LNCaP clone FGC (cell line): ENCODE results near the gene FN1.

Source experiments
- DNase-seq: peaks from one replicate; pipeline ENCODE4 v3.0.0-alpha.2; 2011; ENCODE audit warnings: low read depth
- H3K4me3 ChIP-seq: 2 replicates; pipeline ENCODE4 v1.5.1; 2011; ENCODE audit warnings: mild to moderate bottlenecking, low read depth, low read length, control low read depth
- CTCF ChIP-seq: IDR thresholded peaks from 2 replicates; pipeline ENCODE4 v1.5.1; 2012; ENCODE audit warnings: mild to moderate bottlenecking; ENCODE audit not compliant: control insufficient read depth, insufficient read depth; ENCODE audit errors: extremely low read depth

Gene FN1

DNA sequence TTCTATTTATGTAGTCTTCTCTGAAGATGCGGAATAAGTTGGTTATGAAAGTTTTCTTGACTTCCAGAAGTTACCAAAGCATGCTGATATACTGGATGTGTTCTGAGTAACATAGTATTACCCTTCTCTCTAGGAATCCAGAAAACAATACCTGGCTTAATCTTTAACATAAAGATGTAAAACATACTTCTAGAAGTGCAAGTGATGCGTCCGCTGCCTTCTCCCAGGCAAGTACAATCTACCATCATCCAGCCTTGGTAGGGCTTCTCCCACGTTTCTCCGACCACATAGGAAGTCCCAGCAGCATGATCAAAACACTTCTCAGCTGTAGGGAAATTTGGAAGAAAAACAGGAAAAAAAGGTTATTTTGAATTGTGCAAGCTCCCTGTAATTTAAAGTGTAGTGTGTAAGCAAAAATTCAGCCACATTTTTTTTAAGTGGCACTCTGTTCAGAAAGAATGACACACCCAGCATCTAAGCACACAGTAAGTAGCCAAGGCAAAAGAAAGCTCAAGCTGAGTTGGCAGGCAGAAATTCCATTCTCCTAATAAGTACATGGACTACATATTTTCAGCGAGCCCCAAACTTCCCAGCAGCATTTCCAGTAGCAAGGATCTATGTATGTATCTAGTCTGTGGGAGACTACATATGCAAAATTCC is 5.2 kb downstream of the FN1 start:
- DNase-seq, result no peak
- no peak overlapping the region for H3K4me3 ChIP-seq
- no peak for TF ChIP-seq CTCF

DNA sequence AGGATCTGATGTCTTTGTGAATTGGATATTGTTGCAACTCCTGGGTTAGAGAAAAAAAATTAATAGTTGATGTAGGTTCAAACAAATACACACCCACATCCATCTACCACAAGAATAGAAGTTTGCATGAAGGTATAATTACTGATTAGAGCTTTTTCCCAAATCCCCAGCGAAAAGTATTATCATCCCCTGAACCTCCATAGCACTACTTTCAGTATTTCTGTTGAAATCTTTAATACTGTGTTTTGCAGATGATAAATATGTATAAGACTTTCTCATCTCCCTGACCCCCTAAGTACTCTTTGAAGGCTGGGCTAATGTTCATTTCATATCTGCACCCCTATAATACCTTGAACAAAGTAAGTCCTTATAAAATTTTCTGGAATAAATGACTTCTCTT is 6.4 kb downstream of the FN1 start:
- no peak for DNase-seq
- no peak overlapping the region for H3K4me3 ChIP-seq
- TF ChIP-seq CTCF, result no peak

GRCh38 chr2:215428060-215428910 is 7.6 kb downstream of the FN1 start:
- no peak for TF ChIP-seq CTCF
- H3K4me3 ChIP-seq, result no peak overlapping the region
- no peak for DNase-seq

GRCh38 chr2:215427585-215427984 is 8.3 kb downstream of the FN1 start:
- no peak overlapping the region for H3K4me3 ChIP-seq
- no peak for TF ChIP-seq CTCF
- DNase-seq, result no peak

DNA sequence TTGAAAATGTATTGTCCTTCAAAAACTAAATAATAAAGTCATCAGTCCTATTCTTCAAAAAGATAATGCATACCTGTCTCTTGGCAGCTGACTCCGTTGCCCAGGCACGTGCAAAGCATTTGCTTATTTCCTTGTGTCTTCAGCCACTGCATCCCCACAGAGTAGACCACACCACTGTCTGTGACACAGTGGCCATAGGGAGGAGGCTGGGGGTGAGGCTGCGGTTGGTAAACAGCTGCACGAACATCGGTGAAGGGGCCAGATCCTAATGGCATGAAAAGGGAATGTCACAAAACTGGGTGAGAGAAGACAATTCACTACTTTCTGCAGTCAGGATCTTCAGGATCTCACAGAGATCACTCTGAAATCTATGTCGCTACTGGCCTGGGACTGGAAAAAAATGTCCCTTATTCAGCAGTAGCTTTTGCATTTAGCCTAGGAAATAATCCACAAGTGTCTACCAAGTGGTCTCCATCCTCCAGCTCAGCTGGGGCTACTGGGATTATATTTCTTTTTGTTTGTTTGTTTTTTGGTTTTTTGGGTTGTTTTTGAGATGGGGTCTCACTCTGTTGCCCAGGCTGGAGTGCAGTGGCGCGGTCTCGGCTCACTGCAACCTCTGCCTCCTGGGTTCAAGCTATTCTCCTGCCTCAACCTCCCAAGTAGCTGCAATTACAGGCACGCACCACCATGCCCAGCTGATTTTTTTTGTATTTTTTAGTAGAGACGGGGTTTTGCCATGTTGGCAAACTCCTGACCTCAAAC is 10.7 kb downstream of the FN1 start:
- no peak overlapping the region for H3K4me3 ChIP-seq
- no peak for TF ChIP-seq CTCF
- DNase-seq, result no peak

GRCh38 chr2:215423928-215424540 is 11.8 kb downstream of the FN1 start:
- no peak for DNase-seq
- TF ChIP-seq CTCF, result no peak
- no peak overlapping the region for H3K4me3 ChIP-seq
